ENCODE measurements around the gene FNDC3A.
"Not testable (repeated sequence)": the region's sequence is repeated elsewhere in the genome, so short reads cannot be mapped to it uniquely, and the experiment has no call there.

The FNDC3A gene

GRCh38 chr13:49082653-49083536 lies 107.2 kb downstream of the FNDC3A start:
- no peak for DNase-seq (ENCODE audit: low read depth)

- DNase-seq (ENCODE audit: low read depth): no peak
These were observed 109.2 kb downstream of the FNDC3A start for GRCh38 chr13:49084961-49085360.

GRCh38 chr13:49086722-49087121 lies 111.0 kb downstream of the FNDC3A start:
- no peak for DNase-seq (ENCODE audit: low read depth)

- no peak for DNase-seq (ENCODE audit: low read depth)
These were observed 117.7 kb downstream of the FNDC3A start for GRCh38 chr13:49093376-49093775.

- DNase-seq (ENCODE audit: low read depth): no peak
These were observed 121.7 kb downstream of the FNDC3A start for GRCh38 chr13:49097374-49097773.

GRCh38 chr13:49098198-49098597 lies 122.5 kb downstream of the FNDC3A start:
- no peak for DNase-seq (ENCODE audit: low read depth)

GRCh38 chr13:49098771-49099512 lies 123.2 kb downstream of the FNDC3A start:
- DNase-seq (ENCODE audit: low read depth): no peak

GRCh38 chr13:49099513-49099877 lies 123.8 kb downstream of the FNDC3A start:
- no peak for DNase-seq (ENCODE audit: low read depth)

GRCh38 chr13:49100637-49101570 lies 125.2 kb downstream of the FNDC3A start:
- no peak for DNase-seq (ENCODE audit: low read depth)

GRCh38 chr13:49108196-49108595 lies 132.5 kb downstream of the FNDC3A start:
- DNase-seq (ENCODE audit: low read depth): no peak

- DNase-seq (ENCODE audit: low read depth): peak; percentile 61
These were observed 134.6 kb downstream of the FNDC3A start for GRCh38 chr13:49110122-49110912.

GRCh38 chr13:49110913-49111170 lies 135.1 kb downstream of the FNDC3A start:
- no peak for DNase-seq (ENCODE audit: low read depth)

GRCh38 chr13:49112782-49113525 lies 137.2 kb downstream of the FNDC3A start:
- DNase-seq (ENCODE audit: low read depth): no peak

- no peak for DNase-seq (ENCODE audit: low read depth)
These were observed 138.0 kb downstream of the FNDC3A start for GRCh38 chr13:49113526-49114286.

GRCh38 chr13:49116873-49117272 lies 141.2 kb downstream of the FNDC3A start:
- no peak for DNase-seq (ENCODE audit: low read depth)

GRCh38 chr13:49118455-49118854 lies 142.7 kb downstream of the FNDC3A start:
- DNase-seq (ENCODE audit: low read depth): not testable (repeated sequence)

- no peak for DNase-seq (ENCODE audit: low read depth)
These were observed 149.1 kb downstream of the FNDC3A start for GRCh38 chr13:49124693-49125304.

- no peak for DNase-seq (ENCODE audit: low read depth)
These were observed 150.3 kb downstream of the FNDC3A start for GRCh38 chr13:49125964-49126524.

GRCh38 chr13:49132479-49133002 lies 156.8 kb downstream of the FNDC3A start:
- DNase-seq (ENCODE audit: low read depth): no peak

Data from T-helper 22 cell (primary cell).